HG02870 (cell line): Measurements from ENCODE around the gene SLCO2A1.

Source experiments
- ATAC-seq: cut with Tn5 transposase; IDR thresholded peaks from one replicate; pipeline ENCODE4 v1.9.1; 2021; ENCODE audit warnings: mild to moderate bottlenecking, moderate library complexity; ENCODE audit not compliant: unreplicated experiment

Gene SLCO2A1

GRCh38 chr3:133956353-133956752 lies 73.4 kb downstream of the SLCO2A1 start:
- no peak for ATAC-seq

GRCh38 chr3:133955892-133956291 lies 73.8 kb downstream of the SLCO2A1 start:
- ATAC-seq: no peak

- ATAC-seq: no peak
These were observed 74.9 kb downstream of the SLCO2A1 start for GRCh38 chr3:133954717-133955360.

- ATAC-seq: no peak
These were observed 76.4 kb downstream of the SLCO2A1 start for GRCh38 chr3:133953297-133953696.

GRCh38 chr3:133949438-133949837 lies 80.3 kb downstream of the SLCO2A1 start:
- no peak for ATAC-seq

GRCh38 chr3:133948996-133949395 lies 80.7 kb downstream of the SLCO2A1 start:
- no peak for ATAC-seq

- ATAC-seq: no peak
These were observed 81.5 kb downstream of the SLCO2A1 start for GRCh38 chr3:133948131-133948810.

GRCh38 chr3:133945381-133946095 lies 84.2 kb downstream of the SLCO2A1 start:
- ATAC-seq: no peak

GRCh38 chr3:133944641-133945380 lies 84.9 kb downstream of the SLCO2A1 start:
- ATAC-seq: no peak

- no peak for ATAC-seq
These were observed 85.5 kb downstream of the SLCO2A1 start for GRCh38 chr3:133944181-133944580.

GRCh38 chr3:133943639-133944141 lies 86.0 kb downstream of the SLCO2A1 start:
- no peak for ATAC-seq

GRCh38 chr3:133943031-133943535 lies 86.6 kb downstream of the SLCO2A1 start:
- ATAC-seq: no peak

GRCh38 chr3:133941415-133941821 lies 88.3 kb downstream of the SLCO2A1 start:
- no peak for ATAC-seq

GRCh38 chr3:133940536-133940935 lies 89.2 kb downstream of the SLCO2A1 start:
- no peak for ATAC-seq

- ATAC-seq: no peak
These were observed 90.3 kb downstream of the SLCO2A1 start for GRCh38 chr3:133939463-133939835.

GRCh38 chr3:133938770-133939462 lies 90.8 kb downstream of the SLCO2A1 start:
- no peak for ATAC-seq

GRCh38 chr3:133937756-133938601 lies 91.7 kb downstream of the SLCO2A1 start:
- ATAC-seq: no peak

- no peak for ATAC-seq
These were observed 92.6 kb downstream of the SLCO2A1 start for GRCh38 chr3:133937061-133937686.
